SU-DHL-6 (cell line): ENCODE data around the gene PLXDC2.

Experiments
- EZH2phosphoT487 ChIP-seq: fragments of 200-600 bp; sonication (generic), shearing (Covaris generic); conservative IDR thresholded peaks from 2 replicates; pipeline ENCODE4 v1.6.1; 2018; ENCODE audit warnings: mild to moderate bottlenecking, antibody characterized with exemption, low read length, moderate library complexity, mixed read lengths
- TF ChIP-seq, protein P1 (sequence below): fragments of 200-600 bp; sonication (generic); IDR thresholded peaks from one replicate; pipeline ENCODE4 v1.5.1; 2017; ENCODE audit warnings: antibody characterized with exemption, mild to moderate bottlenecking, low read length, moderate library complexity; ENCODE audit not compliant: insufficient read depth, poor library complexity, severe bottlenecking

DNA sequence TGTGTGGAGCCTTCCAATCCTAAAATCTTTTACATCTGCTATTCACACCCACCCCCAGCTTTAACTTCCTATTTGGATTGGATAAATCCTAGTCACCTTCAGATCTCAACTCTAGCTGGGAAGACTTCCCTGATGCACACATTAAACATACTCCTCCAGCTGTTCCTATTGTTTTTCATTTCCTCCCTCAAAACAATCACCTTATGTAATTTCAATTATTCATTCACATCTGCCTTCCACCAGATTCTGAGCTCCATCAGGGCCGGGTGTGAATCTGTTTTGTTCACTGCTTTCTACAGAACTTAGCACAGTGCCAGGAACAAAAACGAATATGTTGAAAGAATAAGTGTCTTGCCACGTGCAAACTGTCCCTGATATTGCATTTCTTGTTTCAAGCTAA lies 497.4 kb downstream of the PLXDC2 start:
- TF ChIP-seq, protein P1, sequence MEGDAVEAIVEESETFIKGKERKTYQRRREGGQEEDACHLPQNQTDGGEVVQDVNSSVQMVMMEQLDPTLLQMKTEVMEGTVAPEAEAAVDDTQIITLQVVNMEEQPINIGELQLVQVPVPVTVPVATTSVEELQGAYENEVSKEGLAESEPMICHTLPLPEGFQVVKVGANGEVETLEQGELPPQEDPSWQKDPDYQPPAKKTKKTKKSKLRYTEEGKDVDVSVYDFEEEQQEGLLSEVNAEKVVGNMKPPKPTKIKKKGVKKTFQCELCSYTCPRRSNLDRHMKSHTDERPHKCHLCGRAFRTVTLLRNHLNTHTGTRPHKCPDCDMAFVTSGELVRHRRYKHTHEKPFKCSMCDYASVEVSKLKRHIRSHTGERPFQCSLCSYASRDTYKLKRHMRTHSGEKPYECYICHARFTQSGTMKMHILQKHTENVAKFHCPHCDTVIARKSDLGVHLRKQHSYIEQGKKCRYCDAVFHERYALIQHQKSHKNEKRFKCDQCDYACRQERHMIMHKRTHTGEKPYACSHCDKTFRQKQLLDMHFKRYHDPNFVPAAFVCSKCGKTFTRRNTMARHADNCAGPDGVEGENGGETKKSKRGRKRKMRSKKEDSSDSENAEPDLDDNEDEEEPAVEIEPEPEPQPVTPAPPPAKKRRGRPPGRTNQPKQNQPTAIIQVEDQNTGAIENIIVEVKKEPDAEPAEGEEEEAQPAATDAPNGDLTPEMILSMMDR = no peak
- TF ChIP-seq EZH2phosphoT487 = no peak
